GM12878 (cell line): ENCODE results near the gene EXO1. TPM values are rescaled to one million over a fixed set of nuclear protein-coding genes. Genes with fewer than 3 reads are reported as not detected.

Source experiments
- ATAC-seq: fragments of 200-7000 bp; cut with Tn5 transposase; 3 replicates; pipeline ENCODE4 v1.9.1; 2020; ENCODE audit warnings: mild to moderate bottlenecking, moderate library complexity
- BruUV-seq: library from RNA; stranded (reverse); fragments of 400-500 nt; replicated peaks from 2 replicates; lab custom pipeline; 2021; lab: Mats Ljungman, UMichigan
- CTCF ChIA-PET: fragments of 300-600 bp; sonication (Branson Sonifier 250); formaldehyde crosslinking; extraction: SDS; loops from one replicate; lab custom pipeline; 2021; ENCODE audit warnings: inconsistent platforms; lab: Yijun Ruan, JAX
- POLR2A ChIA-PET: fragments of 350-600 bp; formaldehyde crosslinking; extraction: SDS; loops from one replicate; lab custom pipeline; 2021; ENCODE audit warnings: inconsistent platforms; lab: Charles Lee
- RAD21 ChIA-PET: fragments of 300-600 bp; sonication (Branson Sonifier 250); formaldehyde crosslinking; loops from one replicate; lab custom pipeline; 2023; ENCODE audit warnings: antibody characterized with exemption; ENCODE audit not compliant: unreplicated experiment; lab: Charles Lee
- SMC1A ChIA-PET: fragments of 300-600 bp; sonication (Branson Sonifier 250); formaldehyde crosslinking; loops from one replicate; lab custom pipeline; 2023; ENCODE audit not compliant: unreplicated experiment, uncharacterized antibody; lab: Charles Lee
- DNase-seq: peaks from one replicate; pipeline ENCODE4 v3.0.0-alpha.2; 2011; ENCODE audit warnings: low read depth, low spot score
- FAIRE-seq: peaks from 3 replicates; lab custom pipeline; 2011; peaks lifted over from hg19 to GRCh38; lab: Jason Lieb, UNC
- H2AFZ ChIP-seq: 2 replicates; pipeline ENCODE4 v1.6.0; 2011; ENCODE audit warnings: low read depth, low read length, control low read depth; ENCODE audit not compliant: control insufficient read depth
- H3K27ac ChIP-seq: 2 replicates; pipeline ENCODE4 v1.5.1; 2011; ENCODE audit warnings: control low read depth; ENCODE audit not compliant: control insufficient read depth, insufficient read depth
- H3K27me3 ChIP-seq, 2 experiments: replicated peaks in 1 of 2; 2 replicates each; pipeline versions ENCODE4 v1.6.0 to v1.6.1; 2011; ENCODE audit warnings: low read length in 1 of 2; ENCODE audit not compliant: control insufficient read depth in 2 of 2, insufficient read depth in 2 of 2
- H3K36me3 ChIP-seq, 2 experiments: 2 replicates each; pipeline ENCODE4 v1.5.1; 2011; ENCODE audit warnings: low read length in 1 of 2; ENCODE audit not compliant: control insufficient read depth in 2 of 2, insufficient read depth in 2 of 2
- H3K4me1 ChIP-seq: 2 replicates; pipeline ENCODE4 v1.6.1; 2011; ENCODE audit warnings: mild to moderate bottlenecking, low read length, moderate library complexity, mixed read lengths; ENCODE audit not compliant: control insufficient read depth, insufficient read depth
- H3K4me2 ChIP-seq: 2 replicates; pipeline ENCODE4 v1.6.0; 2011; ENCODE audit warnings: control low read depth; ENCODE audit not compliant: control insufficient read depth, insufficient read depth
- H3K4me3 ChIP-seq: fragments of 200-600 bp; sonication (generic); 2 replicates; pipeline ENCODE4 v1.5.1; 2016
- H3K79me2 ChIP-seq: 2 replicates; pipeline ENCODE4 v1.6.0; 2011; ENCODE audit warnings: low read length; ENCODE audit not compliant: control insufficient read depth, insufficient read depth
- H3K9ac ChIP-seq: 2 replicates; pipeline ENCODE4 v1.8.0; 2011; ENCODE audit warnings: low read length, control low read depth, mixed read lengths; ENCODE audit not compliant: control insufficient read depth, insufficient read depth
- H3K9me3 ChIP-seq: replicated peaks from 3 replicates; pipeline ENCODE4 v1.5.1; 2011; ENCODE audit warnings: mild to moderate bottlenecking, low read length; ENCODE audit not compliant: control insufficient read depth, insufficient read depth
- H4K20me1 ChIP-seq: 2 replicates; pipeline ENCODE4 v1.6.0; 2011; ENCODE audit not compliant: control insufficient read depth, insufficient read depth
- CBX5 ChIP-seq: sonication (generic); IDR thresholded peaks from 2 replicates; pipeline ENCODE4 v1.6.1; 2016; ENCODE audit warnings: low read depth, moderate library complexity, mild to moderate bottlenecking, inconsistent platforms
- CHD1 ChIP-seq: IDR thresholded peaks from 2 replicates; pipeline ENCODE4 v1.6.1; 2012; ENCODE audit warnings: low read depth, low read length, improper control_type of control experiment
- FOXM1 ChIP-seq: IDR thresholded peaks from 2 replicates; pipeline ENCODE4 v1.6.1; 2012; ENCODE audit warnings: low read depth, mild to moderate bottlenecking, inconsistent platforms, low read length, moderate library complexity
- RAD51 ChIP-seq: fragments of 450-650 bp; IDR thresholded peaks from 2 replicates; pipeline ENCODE4 v1.6.1; 2016; ENCODE audit warnings: moderate library complexity, mild to moderate bottlenecking, inconsistent platforms
- RBBP5 ChIP-seq: fragments of 200-600 bp; sonication (generic); conservative IDR thresholded peaks from 2 replicates; pipeline ENCODE4 v1.6.1; 2016
- RUNX3 ChIP-seq: IDR thresholded peaks from 2 replicates; pipeline ENCODE4 v1.6.1; 2012; ENCODE audit warnings: low read length, inconsistent platforms
- ZNF622 ChIP-seq: fragments of 450-650 bp; IDR thresholded peaks from 2 replicates; pipeline ENCODE4 v1.6.1; 2017; ENCODE audit warnings: mild to moderate bottlenecking, inconsistent platforms
- ZSCAN29 ChIP-seq: fragments of 450-650 bp; IDR thresholded peaks from 2 replicates; pipeline ENCODE4 v1.6.1; 2017; ENCODE audit warnings: mild to moderate bottlenecking, moderate library complexity
- WGBS: methylation state at CpG from one replicate; pipeline ENCODE4 v1.1.6; 2016; ENCODE audit warnings: low lambda C conversion rate; ENCODE audit not compliant: insufficient replicate concordance, insufficient coverage; ENCODE audit errors: missing lambda C conversion rate; 5-methylcytosine and 5-hydroxymethylcytosine counted together
- in situ Hi-C: fragments of 300-500 bp; cut with MboI; formaldehyde crosslinking; loops from 9 replicates; pipeline ENCODE4 v1.14.3; 2018; ENCODE audit warnings: mixed read lengths
- intact Hi-C: fragments of 100-400 bp; cut with micrococcal nuclease; formaldehyde crosslinking; loops from one replicate; pipeline ENCODE4 v1.14.2; 2022; ENCODE audit not compliant: unreplicated experiment
- polyA plus RNA-seq, 11 experiments: library from polyadenylated mRNA; depleted of rRNA in 4 of 11; unstranded in 6 of 11; stranded (reverse) in 5 of 11; fragments of >200 nt; fragmentation: Nextera tagmentation in 4 of 11; fragmentation: Illumina TruSeq in 1 of 11; extraction: Ambion mirVana in 4 of 11; extraction: Trizol in 1 of 11; gene quantifications; 1 replicate in 1 of 11; 2 replicates in 10 of 11; pipeline versions ENCODE4 v1.2.1 to v1.2.3, GENCODE V29; 2011 to 2016; ENCODE audit warnings: inconsistent platforms in 2 of 11, missing spikeins in 2 of 11, low read depth in 1 of 11
- total RNA-seq, 4 experiments: library from RNA; depleted of rRNA in 3 of 4; stranded (reverse); fragments of >200 nt in 3 of 4; fragmentation: Illumina TruSeq in 1 of 4; extraction: Trizol in 1 of 4; gene quantifications; 2 replicates each; pipeline versions ENCODE4 v1.2.1 to v1.2.3, GENCODE V29; 2013 to 2021
- TF ChIP-seq, protein P1 (sequence below): fragments of 450-650 bp; IDR thresholded peaks from 2 replicates; pipeline ENCODE4 v1.6.1; 2017; ENCODE audit warnings: mild to moderate bottlenecking, low read depth, inconsistent platforms; ENCODE audit not compliant: poor library complexity, severe bottlenecking
- TF ChIP-seq, protein P2 (sequence below): fragments of 450-650 bp; IDR thresholded peaks from 2 replicates; pipeline ENCODE4 v1.6.1; 2017; ENCODE audit warnings: mild to moderate bottlenecking, moderate library complexity

EXO1 gene
- total and polyA plus RNA-seq, 10 of the 15 experiments (the other 5 are each of a cell fraction or from before 2014, with no cell fraction given): 8.7 to 43.4 (median 30.6) TPM

DNA sequence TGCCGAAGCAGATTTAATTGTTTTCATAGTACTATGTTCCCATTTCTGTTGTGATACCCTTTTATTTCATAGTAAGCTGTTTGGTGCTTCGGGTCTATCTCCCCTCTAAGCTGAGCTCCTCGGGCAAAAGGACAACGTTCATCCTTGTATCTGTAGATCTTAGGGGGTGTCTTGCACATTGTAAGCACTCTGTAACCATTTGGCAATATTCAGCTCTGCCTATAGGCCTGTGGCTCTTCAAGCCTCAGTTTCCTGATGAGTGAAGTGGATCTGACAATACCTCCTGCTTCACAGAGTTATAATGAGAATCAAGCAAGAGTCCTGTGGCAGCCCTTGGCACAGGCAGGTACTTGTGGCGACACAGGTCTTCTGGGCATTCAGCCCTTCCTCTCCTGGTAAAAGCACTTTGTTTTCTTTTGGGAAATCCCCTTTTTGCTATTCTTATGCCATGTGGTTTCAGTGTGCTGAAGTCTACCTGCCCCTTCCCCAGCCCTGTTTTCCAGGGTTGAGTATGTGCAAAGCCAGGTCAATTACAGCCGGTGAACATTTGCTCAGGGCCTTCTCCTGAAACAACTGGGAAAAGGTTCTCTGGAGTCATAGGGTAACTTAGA, 8.5 kb upstream of the EXO1 start:
- ATAC-seq (peak; percentile 82), FAIRE-seq (no peak), DNase-seq (no peak)
- in situ Hi-C loops (no loop called here), intact Hi-C loops (no loop called here)
- ChIA-PET POLR2A (no interaction called here), RAD21 (interaction anchor here (0.8 kb wide), 1 partner anchor 229 kb away, joined by 5 read pairs; no protein-coding TSS in a partner anchor), SMC1A (interaction anchor here (1.1 to 1.2 kb wide), 2 partner anchors 8 to 228 kb away, joined by 3 to 4 read pairs; no protein-coding TSS in a partner anchor), CTCF (interaction anchor here (0.6 to 1.8 kb wide), 4 partner anchors 8 to 228 kb away, joined by 3 to 6 read pairs (median 4); partner anchors contain the start of gene EXO1)
- Histone ChIP-seq H3K9me3 (no peaks in the 10 kb centered on the region), H2AFZ (peak overlapping the region; percentile 61), H3K4me1 (peaks cover 11% of the 10 kb centered on the region; the same call in 1 of the 2 replicates), H3K27ac (no peak overlapping the region), H3K79me2 (no peaks in the 10 kb centered on the region), H3K9ac (no peak overlapping the region), H3K4me2 (peak overlapping the region; percentile 57), H3K27me3 (no peaks in the 10 kb centered on the region), H3K36me3 (no peaks in the 10 kb centered on the region), H4K20me1 (no peaks in the 10 kb centered on the region), H3K4me3 (no peak overlapping the region)
- WGBS: 75% methylated on average over 6 of the region's 6 CpGs
- TF ChIP-seq ZNF622: no peak
- no peak for TF ChIP-seq RBBP5
- TF ChIP-seq CBX5: no peak
- no peak for TF ChIP-seq CHD1
- TF ChIP-seq RUNX3: peak; percentile 43; the same call in 1 of the 2 replicates
- no TSS peak for BruUV-seq

DNA sequence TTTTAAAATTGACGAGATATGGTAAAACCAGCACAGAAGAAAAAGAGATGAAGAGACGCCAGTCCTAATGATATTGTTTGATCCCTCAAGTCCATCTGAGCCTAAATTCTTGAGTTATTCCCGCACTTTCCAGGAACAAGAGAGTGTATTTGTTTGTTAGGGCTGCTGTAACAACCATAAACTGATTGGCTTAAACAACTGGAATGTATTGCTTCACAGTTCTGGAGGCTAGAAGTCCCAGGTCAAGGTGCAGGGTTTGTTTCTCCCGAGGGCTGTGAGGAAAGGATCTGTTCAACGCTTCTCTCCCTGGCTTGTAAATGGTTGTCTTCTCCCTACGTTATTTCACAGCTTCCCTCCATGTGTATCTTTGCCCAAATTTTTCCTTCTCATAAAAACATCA, 7.8 kb upstream of the EXO1 start:
- POLR2A ChIA-PET: no interaction called here
- no TSS peak for BruUV-seq
- intact Hi-C loops (no loop called here), in situ Hi-C loops (loop anchor here (5.0 kb wide), 1 partner anchor 228 kb away; no protein-coding TSS in a partner anchor)
- ATAC-seq: no peak
- Histone ChIP-seq H3K27me3 (no peaks in the 10 kb centered on the region), H3K36me3 (no peaks in the 10 kb centered on the region), H3K27ac (no peak overlapping the region), H2AFZ (no peak overlapping the region), H3K4me1 (peaks cover 11% of the 10 kb centered on the region; the same call in 1 of the 2 replicates), H3K9ac (no peak overlapping the region), H3K9me3 (no peaks in the 10 kb centered on the region), H3K4me2 (no peak overlapping the region), H3K4me3 (no peak overlapping the region), H3K79me2 (no peaks in the 10 kb centered on the region), H4K20me1 (no peaks in the 10 kb centered on the region)
- RAD21 ChIA-PET: no interaction called here
- DNase-seq: no peak
- no peak for FAIRE-seq
- CTCF ChIA-PET: no interaction called here
- SMC1A ChIA-PET: interaction anchor here (1.1 kb wide), 1 partner anchor 11 kb away, joined by 3 read pairs; no protein-coding TSS in a partner anchor
- 79% methylated on average over 6 of the region's 6 CpGs for WGBS
- TF ChIP-seq RAD51 (no peak), FOXM1 (no peak), ZSCAN29 (no peak)
- TF ChIP-seq, protein P1, sequence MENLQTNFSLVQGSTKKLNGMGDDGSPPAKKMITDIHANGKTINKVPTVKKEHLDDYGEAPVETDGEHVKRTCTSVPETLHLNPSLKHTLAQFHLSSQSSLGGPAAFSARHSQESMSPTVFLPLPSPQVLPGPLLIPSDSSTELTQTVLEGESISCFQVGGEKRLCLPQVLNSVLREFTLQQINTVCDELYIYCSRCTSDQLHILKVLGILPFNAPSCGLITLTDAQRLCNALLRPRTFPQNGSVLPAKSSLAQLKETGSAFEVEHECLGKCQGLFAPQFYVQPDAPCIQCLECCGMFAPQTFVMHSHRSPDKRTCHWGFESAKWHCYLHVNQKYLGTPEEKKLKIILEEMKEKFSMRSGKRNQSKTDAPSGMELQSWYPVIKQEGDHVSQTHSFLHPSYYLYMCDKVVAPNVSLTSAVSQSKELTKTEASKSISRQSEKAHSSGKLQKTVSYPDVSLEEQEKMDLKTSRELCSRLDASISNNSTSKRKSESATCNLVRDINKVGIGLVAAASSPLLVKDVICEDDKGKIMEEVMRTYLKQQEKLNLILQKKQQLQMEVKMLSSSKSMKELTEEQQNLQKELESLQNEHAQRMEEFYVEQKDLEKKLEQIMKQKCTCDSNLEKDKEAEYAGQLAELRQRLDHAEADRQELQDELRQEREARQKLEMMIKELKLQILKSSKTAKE: no peak
- TF ChIP-seq, protein P2, sequence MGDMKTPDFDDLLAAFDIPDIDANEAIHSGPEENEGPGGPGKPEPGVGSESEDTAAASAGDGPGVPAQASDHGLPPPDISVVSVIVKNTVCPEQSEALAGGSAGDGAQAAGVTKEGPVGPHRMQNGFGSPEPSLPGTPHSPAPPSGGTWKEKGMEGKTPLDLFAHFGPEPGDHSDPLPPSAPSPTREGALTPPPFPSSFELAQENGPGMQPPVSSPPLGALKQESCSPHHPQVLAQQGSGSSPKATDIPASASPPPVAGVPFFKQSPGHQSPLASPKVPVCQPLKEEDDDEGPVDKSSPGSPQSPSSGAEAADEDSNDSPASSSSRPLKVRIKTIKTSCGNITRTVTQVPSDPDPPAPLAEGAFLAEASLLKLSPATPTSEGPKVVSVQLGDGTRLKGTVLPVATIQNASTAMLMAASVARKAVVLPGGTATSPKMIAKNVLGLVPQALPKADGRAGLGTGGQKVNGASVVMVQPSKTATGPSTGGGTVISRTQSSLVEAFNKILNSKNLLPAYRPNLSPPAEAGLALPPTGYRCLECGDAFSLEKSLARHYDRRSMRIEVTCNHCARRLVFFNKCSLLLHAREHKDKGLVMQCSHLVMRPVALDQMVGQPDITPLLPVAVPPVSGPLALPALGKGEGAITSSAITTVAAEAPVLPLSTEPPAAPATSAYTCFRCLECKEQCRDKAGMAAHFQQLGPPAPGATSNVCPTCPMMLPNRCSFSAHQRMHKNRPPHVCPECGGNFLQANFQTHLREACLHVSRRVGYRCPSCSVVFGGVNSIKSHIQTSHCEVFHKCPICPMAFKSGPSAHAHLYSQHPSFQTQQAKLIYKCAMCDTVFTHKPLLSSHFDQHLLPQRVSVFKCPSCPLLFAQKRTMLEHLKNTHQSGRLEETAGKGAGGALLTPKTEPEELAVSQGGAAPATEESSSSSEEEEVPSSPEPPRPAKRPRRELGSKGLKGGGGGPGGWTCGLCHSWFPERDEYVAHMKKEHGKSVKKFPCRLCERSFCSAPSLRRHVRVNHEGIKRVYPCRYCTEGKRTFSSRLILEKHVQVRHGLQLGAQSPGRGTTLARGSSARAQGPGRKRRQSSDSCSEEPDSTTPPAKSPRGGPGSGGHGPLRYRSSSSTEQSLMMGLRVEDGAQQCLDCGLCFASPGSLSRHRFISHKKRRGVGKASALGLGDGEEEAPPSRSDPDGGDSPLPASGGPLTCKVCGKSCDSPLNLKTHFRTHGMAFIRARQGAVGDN: no peak
